ENCODE results near the gene CSH1.
"Not testable (repeated sequence)": the region's sequence is repeated elsewhere in the genome, so short reads cannot be mapped to it uniquely, and the experiment has no call there.

The CSH1 gene

DNA sequence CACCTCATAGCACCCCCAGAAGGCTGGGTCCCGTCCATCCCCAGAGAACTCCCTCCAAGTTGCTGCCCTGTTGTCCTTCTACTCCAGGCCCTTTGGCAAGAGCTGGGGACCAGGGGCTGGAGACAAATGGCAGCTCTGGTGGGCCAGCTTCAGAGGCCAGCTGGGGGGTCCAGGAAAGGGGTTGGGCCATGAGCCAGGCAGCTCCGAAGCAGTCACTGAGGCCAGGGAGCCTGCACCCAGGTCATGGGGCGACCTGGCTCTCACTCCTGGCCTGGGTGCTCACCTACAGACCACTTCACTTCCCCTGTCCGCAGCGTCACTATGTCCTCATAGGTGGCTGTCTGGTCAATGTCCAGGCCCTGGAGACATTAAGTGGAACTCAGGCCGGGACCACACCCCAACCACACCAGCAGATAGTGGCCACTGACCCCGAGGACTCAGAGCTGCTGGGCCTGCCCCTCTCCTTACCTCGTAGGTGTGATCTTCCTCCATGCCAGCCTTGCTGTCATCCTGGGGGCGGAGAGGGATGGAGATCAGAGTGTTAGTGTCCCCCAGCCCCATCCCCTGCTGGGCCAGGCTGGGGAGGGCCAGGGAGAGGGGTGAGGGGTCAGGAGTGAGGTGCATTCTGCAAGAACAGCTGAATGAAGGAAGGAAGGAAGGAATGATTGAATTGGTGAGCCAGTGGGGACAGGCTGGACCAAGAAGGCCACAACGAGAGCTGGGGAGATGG lies 32.8 kb upstream of the CSH1 start:
- DNase-seq (ENCODE audit: low read depth in 2 of 2), result no peak

DNA sequence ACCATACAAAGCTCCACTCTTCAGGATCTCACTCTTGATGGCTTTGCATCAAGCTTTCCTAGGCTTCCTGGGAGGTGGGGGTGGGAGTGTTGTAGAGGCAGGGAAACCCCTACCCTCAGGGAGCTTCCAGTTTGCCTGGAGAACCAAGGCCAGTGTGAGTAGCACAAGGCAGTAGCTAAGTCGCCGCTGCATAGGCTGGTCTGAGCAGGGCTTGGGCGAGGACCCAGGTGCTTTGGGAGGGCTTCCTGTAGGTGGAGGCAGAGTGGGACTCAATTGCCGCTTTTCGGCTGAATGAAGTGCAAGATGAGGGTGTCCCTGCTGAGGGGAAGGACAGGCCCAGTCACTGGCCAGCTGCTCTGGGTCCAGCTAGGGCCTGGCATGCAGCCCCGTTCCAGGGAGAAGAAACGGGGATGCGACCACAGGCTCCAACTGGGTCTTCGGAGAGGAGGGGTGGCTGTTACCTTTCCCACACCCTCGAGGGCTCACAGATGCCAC lies 31.8 kb upstream of the CSH1 start:
- no peak for DNase-seq (ENCODE audit: low read depth in 2 of 2)

DNA sequence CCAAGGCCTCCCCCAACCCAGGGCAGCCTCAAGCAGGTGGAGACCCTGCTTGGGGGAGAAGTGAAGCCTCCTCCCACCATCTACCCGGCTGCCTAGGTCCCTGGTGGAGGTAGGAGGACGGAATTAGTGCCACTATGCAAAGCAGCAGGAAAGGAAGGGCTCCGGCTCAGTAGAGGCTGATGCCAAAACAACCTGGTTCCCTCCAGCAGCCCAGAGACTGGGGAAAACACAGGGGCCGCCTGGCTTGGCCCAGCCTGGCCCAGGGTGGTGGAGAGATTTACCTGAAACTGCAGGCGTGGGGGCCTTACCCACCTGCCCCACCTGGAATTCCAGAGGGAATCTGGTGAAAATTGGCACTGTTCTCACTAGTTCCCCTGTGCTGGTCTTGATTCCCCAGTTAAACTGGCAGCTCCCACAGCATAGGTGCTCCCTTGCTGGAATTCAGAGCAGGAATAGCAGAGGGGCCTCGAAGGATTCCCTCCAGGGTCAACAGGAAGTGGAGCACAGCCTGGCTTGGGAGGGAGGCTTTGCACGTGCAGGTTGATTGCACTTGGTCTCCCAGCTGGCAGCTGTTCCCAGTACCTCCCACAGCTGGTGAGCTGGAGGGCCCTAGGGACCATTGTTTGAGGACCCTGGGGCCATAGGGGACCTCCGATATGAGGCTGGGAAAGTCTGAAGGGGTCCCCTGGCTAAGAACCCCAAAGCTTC lies 31.2 kb upstream of the CSH1 start:
- DNase-seq (ENCODE audit: low read depth in 2 of 2), result no peak

DNA sequence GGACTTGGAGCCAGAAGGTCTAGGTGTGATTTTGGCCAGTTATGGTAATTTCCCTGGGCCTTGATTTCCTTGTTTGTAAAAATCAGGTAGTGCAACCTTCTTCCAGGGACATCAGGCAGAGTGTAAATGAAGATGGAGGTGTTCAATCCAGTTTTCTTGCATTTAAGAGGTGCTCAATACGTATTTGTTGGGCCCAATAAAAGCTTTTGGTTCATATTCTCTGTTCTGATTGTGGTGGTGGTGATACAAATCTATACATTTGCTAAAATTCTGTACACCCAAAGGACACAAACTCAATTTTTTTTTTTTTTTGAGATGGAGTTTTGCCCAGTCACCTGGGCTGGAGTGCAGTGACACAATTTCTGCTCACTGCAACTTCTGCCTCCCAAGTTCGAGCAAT lies 29.8 kb upstream of the CSH1 start:
- DNase-seq (ENCODE audit: low read depth in 2 of 2), result no peak

DNA sequence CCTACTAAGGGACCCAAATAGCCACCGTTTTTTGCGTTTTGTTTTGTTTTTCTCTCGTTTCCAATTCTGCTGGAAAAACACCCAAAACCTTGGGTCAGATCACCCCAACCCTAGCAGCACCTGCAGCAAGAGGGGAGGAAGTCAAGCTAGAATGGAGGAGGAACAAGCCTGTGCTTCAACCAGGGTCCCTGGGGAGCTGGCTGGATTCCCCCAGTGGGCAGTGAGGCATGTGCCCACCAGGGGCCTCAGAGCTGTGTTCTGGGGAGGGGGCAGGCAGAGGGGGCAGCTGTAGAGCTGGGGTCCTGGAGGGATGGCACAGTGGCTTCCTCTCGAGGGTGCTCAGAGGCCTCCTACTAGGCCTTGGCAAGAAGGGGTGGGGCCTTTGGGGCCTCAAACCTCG lies 29.2 kb upstream of the CSH1 start:
- no peak for DNase-seq (ENCODE audit: low read depth in 2 of 2)

DNA sequence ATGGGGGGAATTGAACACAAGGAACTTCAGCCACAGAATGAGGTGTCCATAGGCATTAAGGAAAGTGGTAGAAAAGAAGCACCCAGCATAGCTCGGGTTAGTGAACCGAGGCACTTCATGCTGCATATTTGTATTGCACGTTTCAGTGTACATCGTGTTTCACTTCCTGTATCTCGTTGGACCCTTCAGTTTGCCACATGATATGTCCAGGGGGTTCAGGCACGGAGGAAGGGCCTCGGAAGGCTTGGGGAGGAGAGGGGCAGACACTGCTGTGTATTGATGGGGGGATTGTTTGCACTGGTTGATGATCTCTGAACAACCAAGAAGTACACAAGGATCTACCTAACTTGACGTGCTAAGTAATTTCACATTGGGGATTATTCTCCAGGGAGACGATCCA lies 26.0 kb upstream of the CSH1 start:
- DNase-seq (ENCODE audit: low read depth in 2 of 2), result not testable (repeated sequence)

DNA sequence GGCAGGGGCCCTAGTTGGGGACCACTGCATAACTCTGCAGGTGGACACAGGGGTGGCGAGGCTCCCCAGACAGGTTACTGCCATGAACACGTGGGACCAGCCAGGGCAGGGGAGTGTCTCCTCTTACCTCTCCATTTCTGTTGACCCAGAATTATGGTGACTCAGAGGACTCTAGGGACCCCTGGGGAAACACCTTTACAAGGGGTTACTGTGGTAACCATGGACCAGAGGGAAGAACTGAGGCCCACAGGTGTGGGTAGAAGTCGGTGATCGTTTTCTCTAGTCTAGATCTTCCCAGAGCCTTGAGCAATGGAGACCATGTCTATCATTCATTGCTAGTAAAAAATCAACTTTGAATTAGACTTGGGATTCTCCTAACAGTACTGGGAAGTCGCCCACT lies 24.4 kb upstream of the CSH1 start:
- not testable (repeated sequence) for DNase-seq (ENCODE audit: low read depth in 2 of 2)

DNA sequence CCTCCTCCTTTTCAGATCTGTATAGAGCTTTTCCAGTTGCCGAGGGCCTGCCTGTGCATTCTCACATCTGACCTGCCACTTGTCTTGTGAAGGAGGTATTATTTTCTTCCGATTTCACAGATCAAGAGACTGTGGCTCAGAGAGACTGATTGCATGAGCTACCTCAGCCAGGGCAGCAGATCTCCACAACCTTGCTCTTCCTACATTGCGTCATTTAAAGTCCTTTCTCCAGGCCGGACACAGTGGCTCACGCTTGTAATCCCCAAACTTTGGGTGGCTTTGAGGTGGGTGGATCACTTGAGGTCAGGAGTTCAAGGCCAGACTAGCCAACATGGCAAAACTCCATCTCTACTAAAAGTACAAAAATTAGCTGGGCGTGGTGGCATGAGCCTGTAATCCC lies 23.7 kb upstream of the CSH1 start:
- DNase-seq (ENCODE audit: low read depth in 2 of 2), result not testable (repeated sequence)

DNA sequence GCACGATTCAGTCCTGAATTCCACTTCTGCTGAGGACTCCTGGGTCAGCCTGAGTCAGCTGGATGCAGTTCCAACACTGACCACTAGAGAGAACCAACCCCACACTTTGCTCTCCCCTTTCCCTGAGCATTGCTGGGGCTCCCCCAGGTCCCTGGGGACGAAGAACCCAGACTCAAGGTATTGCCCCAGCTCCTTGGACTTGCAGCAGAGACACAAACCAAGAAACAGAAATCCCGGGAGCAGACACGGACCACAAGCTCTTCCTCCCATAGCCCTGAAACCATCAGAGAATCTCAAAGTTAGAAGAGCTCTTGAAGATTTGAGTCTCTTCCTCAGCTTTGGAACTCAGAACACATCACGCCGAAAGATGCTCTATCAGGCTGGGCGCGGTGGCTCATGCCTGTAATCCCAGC lies 22.9 kb upstream of the CSH1 start:
- peak; percentile 42 to 47 for DNase-seq (ENCODE audit: low read depth in 2 of 2)

DNA sequence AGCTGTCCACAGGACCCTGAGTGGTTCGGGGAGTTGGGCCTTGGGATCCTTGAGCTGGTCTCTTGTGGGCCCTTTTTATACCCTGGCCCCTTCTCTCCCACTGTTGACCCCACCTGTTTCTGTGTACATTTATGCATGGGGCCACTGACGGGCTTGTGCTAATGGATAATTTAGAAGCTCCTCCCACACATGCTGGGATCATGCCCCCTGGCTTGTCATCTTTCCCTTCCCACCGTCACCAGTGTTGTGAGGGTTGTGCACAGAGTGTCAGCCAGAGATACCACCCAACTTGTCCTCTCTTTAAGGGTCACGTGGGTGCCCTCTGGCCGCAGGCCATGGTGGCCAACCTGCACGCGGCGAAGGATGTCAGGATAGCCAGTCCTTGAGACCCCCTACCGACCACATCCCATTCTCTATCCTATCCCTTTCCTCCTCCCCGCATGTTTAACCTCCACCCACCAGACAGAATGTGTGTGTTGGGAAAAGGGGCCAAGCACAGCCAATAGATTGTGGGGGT lies 22.5 kb upstream of the CSH1 start, which contains the start of gene GH1:
Gene GH1, minus strand, starts transcription at position 51 of the 517 bp plus-strand sequence. CDS start 63 bp downstream, outside the sequence.
- DNase-seq (ENCODE audit: low read depth in 2 of 2), result not testable (repeated sequence)

DNA sequence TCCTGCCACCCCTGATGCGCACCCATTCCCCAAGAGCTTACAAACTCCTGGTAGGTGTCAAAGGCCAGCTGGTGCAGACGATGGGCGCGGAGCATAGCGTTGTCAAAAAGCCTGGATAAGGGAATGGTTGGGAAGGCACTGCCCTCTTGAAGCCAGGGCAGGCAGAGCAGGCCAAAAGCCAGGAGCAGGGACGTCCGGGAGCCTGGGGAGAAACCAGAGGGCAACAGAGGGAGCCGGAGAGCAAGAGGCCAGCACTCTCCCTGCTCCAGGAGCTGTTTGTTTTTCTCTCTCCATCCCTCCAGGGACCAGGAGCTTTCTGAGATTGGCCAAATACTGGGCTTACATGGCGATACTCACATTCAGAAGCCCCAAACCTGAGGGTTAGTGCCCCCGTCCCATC lies 21.9 kb upstream of the CSH1 start:
- no peak for DNase-seq (ENCODE audit: low read depth in 2 of 2)

DNA sequence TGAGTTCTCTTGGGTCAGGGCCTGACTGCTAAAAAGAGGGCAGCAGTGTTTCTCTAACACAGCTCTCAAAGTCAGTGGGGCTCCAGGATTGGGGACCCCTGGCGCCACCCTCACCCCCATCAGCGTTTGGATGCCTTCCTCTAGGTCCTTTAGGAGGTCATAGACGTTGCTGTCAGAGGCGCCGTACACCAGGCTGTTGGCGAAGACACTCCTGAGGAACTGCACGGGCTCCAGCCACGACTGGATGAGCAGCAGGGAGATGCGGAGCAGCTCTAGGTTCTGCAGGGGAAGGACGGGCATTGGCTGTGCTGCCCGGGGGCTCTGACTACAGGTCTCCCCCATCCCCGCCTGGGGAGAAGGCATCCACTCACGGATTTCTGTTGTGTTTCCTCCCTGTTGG lies 21.3 kb upstream of the CSH1 start:
- DNase-seq (ENCODE audit: low read depth in 2 of 2), result no peak

DNA sequence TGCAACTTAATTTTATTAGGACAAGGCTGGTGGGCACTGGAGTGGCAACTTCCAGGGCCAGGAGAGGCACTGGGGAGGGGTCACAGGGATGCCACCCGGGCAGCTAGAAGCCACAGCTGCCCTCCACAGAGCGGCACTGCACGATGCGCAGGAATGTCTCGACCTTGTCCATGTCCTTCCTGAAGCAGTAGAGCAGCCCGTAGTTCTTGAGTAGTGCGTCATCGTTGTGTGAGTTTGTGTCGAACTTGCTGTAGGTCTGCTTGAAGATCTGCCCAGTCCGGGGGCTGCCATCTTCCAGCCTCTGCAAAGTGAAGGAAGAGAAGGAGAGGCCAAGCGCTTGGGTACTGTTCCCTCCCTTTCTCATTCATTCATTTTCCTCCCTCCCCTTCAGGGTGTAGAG lies 20.8 kb upstream of the CSH1 start:
- not testable (repeated sequence) for DNase-seq (ENCODE audit: low read depth in 2 of 2)

DNA sequence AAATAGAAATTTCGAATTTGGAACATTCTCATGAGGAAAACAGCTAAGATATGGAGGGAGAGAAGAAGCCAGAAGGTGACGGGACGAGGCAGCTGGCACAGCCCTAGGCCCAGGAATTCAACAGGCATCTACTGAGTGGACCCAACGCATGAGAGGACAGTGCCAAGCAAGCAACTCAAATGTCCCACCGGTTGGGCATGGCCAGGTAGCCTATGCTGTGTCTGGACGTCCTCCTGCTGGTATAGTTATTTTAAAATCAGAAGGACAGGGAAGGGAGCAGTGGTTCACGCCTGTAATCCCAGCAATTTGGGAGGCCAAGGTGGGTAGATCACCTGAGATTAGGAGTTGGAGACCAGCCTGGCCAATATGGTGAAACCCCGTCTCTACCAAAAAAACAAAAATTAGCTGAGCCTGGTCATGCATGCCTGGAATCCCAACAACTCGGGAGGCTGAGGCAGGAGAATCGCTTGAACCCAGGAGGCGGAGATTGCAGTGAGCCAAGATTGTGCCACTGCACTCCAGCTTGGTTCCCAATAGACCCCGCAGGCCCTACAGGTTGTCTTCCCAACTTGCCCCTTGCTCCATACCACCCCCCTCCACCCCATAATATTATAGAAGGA lies 20.3 kb upstream of the CSH1 start:
- no peak for DNase-seq (ENCODE audit: low read depth in 2 of 2)

DNA sequence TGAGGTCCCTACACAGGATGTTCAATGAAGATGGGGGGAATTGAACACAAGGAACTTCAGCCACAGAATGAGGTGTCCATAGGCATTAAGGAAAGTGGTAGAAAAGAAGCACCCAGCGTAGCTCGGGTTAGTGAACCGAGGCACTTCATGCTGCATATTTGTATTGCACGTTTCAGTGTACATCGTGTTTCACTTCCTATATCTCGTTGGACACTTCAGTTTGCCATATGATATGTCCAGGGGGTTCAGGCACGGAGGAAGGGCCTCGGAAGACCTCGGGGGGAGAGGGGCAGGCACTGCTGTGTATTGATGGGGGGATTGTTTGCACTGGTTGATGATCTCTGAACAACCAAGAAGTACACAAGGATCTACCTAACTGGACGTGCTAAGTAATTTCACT lies 19.4 kb upstream of the CSH1 start:
- DNase-seq (ENCODE audit: low read depth in 2 of 2), result not testable (repeated sequence)

DNA sequence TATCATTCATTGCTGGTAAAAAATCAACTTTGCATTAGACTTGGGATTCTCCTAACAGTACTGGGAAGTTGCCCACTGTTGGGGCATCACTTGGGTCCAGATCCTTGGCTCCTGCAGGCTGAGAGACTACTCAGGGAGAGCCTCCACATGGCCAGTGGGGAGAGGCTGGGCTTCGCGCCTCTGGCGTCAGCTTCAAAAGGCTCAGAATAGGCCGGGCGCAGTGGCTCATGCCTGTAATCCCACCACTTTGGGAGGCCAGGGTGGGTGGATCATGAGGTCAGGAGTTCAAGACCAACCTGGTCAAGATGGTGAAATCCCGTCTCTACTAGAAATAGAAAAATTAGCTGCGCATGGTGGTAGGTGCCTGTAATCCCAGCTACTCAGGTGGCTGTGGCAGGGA lies 18.1 kb upstream of the CSH1 start:
- no peak for DNase-seq (ENCODE audit: low read depth in 2 of 2)

DNA sequence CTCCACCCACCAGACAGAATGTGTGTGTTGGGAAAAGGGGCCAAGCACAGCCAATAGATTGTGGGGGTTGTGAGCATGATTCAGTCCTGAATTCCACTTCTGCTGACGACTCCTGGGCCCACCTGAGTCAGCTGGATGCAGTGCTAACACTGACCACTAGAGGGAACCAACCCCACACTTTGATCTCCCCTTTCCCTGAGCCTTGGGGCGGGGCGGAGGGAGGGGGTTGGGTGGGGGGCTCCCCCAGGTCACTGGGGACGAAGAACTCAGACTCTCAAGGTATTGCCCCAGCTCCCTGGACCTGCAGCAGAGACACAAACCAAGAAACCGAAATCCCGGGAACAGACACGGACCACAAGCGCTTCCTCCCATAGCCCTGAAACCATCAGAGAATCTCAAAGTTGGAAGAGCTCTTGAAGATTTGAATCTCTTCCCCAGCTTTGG lies 15.3 kb upstream of the CSH1 start:
- DNase-seq (ENCODE audit: low read depth in 2 of 2), result peak; percentile 30 to 32

DNA sequence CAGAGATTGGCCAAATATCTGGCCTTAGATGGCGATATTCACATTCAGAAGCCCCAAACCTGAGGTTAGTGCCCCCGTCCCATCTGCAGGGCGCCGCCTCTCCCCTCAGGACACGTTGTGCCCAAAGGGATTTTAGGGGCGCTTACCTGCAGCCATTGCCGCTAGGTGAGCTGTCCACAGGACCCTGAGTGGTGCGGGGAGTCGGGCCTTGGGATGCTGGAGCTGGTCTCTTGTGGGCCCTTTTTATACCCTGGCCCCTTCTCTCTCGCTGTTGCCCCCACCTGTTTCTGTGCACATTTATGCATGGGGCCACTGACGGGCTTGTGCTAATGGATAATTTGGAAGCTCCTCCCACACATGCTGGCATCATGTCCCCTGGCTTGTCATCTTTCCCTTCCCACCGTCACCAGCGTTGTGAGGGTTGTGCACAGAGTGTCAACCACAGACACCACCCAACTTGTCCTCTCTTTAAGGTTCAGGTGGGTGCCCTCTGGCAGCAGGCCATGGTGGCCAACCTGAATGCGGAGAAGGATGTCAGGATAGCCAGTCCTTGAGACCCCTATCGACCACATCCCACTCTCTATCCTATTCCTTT lies 14.8 kb upstream of the CSH1 start, which contains the start of gene CSHL1:
Gene CSHL1, minus strand, starts transcription at position 218 of the 595 bp plus-strand sequence. Its CDS starts 62 bp downstream, at position 156.
- DNase-seq (ENCODE audit: low read depth in 2 of 2), result no peak

DNA sequence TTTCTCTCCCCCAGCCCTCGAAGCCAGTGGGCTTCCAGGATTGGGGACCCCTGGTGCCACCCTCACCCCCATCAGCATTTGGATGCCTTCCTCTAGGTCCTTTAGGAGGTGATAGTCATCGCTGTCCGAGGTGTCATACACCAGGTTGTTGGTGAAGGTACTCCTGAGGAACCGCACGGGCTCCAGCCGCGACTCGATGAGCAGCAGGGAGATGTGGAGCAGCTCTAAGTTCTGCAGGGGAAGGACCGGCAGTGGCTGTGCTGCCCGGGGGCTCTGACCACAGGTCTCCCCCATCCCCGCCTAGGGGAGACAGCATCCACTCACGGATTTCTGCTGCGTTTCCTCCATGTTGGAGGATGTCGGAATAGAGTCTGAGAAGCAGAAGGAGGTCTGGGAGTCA lies 13.7 kb upstream of the CSH1 start:
- DNase-seq (ENCODE audit: low read depth in 2 of 2), result no peak

DNA sequence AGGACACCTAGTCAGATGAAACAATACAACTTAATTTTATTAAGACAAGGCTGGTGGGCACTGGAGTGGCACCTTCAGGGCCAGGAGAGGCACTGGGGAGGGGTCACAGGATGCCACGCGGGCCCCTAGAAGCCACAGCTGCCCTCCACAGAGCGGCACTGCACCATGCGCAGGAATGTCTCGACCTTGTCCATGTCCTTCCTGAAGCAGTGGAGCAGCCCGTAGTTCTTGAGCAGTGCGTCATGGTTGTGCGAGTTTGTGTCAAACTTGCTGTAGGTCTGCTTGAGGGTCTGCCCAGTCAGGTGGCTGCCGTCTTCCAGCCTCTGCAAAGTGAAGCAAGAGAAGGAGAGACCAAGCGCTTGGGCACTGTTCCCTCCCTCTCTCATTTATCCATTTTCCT lies 13.2 kb upstream of the CSH1 start:
- DNase-seq (ENCODE audit: low read depth in 2 of 2), result not testable (repeated sequence)

DNA sequence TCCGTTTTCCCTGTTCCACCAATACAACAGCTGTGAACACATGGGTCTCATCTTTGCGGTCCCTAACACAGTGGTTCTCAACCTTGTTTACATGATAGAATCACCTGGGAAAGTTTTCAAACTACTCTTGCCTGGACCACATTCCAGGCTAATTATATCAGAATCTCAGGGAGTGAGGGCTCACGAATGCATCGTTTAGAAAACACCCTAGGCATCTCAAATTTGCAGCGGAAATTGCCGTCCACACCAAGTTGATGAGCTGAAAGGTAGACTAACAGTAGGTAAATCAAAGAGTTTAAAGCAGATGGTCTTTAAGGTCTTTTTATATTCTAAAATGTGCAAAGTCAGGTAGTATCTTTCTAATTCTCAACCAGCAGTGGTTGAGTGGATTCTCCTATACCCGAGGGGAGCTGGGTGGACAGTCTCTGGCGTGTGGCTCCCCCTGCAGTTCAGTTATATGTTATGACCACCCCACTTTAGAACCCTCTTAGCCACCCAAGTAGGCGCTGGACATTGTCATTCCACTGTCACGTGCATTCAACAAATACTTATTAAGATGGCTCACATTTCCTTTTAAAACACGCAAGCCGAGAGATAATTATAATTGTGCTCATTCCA lies 10.9 kb upstream of the CSH1 start:
- DNase-seq (ENCODE audit: low read depth in 2 of 2), result not testable (repeated sequence)
